Measurements from ENCODE around the gene MRPS2. TPM values are rescaled to one million over a fixed set of nuclear protein-coding genes. Genes with fewer than 3 reads are reported as not detected.
"Not testable (repeated sequence)": the region's sequence is repeated elsewhere in the genome, so short reads cannot be mapped to it uniquely, and the experiment has no call there.

MRPS2 gene
- total and polyA plus RNA-seq, 5 donors from 2014 or later: 18.1 to 56.7 (median 51.5) TPM

DNA sequence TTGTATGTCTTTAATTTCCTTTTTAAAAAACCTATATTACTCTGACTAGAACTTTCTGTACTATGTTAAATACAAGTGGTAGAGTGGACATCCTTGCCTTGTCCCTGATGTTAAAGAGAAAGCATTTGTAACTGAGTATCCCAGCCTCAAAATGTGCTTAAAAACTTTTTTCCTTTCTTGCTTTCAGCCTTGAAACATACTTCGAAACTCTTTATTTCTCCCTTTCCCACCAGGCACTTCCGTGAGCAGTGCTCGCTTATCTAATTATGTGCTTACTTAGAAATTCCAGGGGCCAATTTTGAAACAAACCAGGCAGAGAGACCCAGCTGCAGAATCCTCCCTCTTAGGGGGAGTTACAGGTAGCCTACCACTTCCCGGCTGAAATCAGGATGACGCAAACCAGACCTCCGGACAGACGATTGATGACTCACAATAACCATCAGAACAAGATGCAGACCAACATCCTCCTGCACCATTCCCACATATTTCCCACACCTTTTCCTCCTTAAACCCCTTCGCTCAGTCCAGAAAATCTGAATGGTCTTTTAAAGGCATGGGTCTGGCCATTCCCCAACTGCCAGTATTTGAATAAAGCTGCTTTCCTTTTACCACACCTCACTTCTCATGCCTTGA lies 42.9 kb downstream of the MRPS2 start:
- H3K36me3 Mint-ChIP-seq; H3K27ac Mint-ChIP-seq; H3K9me3 Mint-ChIP-seq; H3K4me1 Mint-ChIP-seq; H3K4me3 Mint-ChIP-seq; H3K4me1 ChIP-seq (ENCODE audit: control insufficient read depth, insufficient read depth, low read length, poor library complexity, severe bottlenecking); DNase-seq; H3K27me3 ChIP-seq (ENCODE audit: control insufficient read depth, insufficient read depth, low read length); H3K9me3 ChIP-seq (ENCODE audit: control insufficient read depth in 2 of 2, low read length in 2 of 2); H3K27ac ChIP-seq (ENCODE audit: insufficient read depth, low read length, poor library complexity, severe bottlenecking); H3K4me3 ChIP-seq (ENCODE audit: low read depth, low read length); H3K36me3 ChIP-seq (ENCODE audit: control insufficient read depth, insufficient read depth, low read length); ATAC-seq (ENCODE audit: low read depth in 2 of 2): not testable (repeated sequence)
- H3K27me3 Mint-ChIP-seq: peaks cover 25% of the 10 kb centered on the region

- no peak for ATAC-seq (ENCODE audit: low read depth in 2 of 2)
- DNase-seq: no peak
- H3K4me3 ChIP-seq (ENCODE audit: low read depth, low read length): no peak overlapping the region
- H3K4me1 ChIP-seq (ENCODE audit: control insufficient read depth, insufficient read depth, low read length, poor library complexity, severe bottlenecking): no peaks in the 10 kb centered on the region
- no peaks in the 10 kb centered on the region for H3K9me3 Mint-ChIP-seq
- peak overlapping the region in 1 of 4 donors; percentile 52 for H3K4me3 Mint-ChIP-seq
- peaks cover 14% of the 10 kb centered on the region for H3K27me3 Mint-ChIP-seq
- no peaks in the 10 kb centered on the region for H3K36me3 ChIP-seq (ENCODE audit: control insufficient read depth, insufficient read depth, low read length)
- no peaks in the 10 kb centered on the region for H3K27me3 ChIP-seq (ENCODE audit: control insufficient read depth, insufficient read depth, low read length)
- H3K27ac Mint-ChIP-seq: no peak overlapping the region
- no peak overlapping the region for H3K27ac ChIP-seq (ENCODE audit: insufficient read depth, low read length, poor library complexity, severe bottlenecking)
- no peaks in the 10 kb centered on the region for H3K9me3 ChIP-seq (ENCODE audit: control insufficient read depth in 2 of 2, low read length in 2 of 2)
- no peaks in the 10 kb centered on the region for H3K36me3 Mint-ChIP-seq
- no peaks in the 10 kb centered on the region for H3K4me1 Mint-ChIP-seq
Observed at GRCh38 chr9:135544981-135545635, 44.6 kb downstream of the MRPS2 start.

DNA sequence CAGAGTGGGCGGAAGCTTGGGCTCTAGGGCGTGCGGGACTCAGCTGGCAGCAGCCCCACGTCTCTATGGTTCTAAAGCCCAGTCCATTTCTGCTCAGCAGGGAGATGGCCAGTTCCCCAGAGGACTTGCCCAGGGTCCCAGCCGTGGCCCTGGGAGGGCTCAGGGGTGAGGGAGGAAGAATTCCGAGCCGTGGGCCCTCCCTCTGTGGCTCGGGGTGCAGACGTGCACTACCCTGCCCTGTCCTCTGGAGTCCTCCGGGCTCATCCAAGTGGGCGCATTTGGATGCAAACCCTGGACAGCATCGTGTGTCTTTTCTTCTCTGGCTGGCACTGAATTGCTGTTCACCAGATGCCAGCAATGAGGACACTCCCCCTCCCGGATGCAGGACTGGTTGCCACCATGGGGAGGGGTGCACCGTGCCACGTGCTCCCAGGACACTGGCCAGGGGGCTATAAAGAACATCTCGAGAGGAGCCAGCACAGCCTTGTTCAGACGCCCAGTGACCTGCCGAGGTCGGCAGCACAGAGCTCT lies 45.2 kb downstream of the MRPS2 start, which contains the start of gene OBP2A:
Gene OBP2A (plus strand): TSS at position 481 of the 531 bp plus-strand sequence. CDS start 55 bp downstream, outside the sequence.
- not testable (repeated sequence) for H3K4me1 Mint-ChIP-seq; DNase-seq; H3K9me3 ChIP-seq (ENCODE audit: control insufficient read depth in 2 of 2, low read length in 2 of 2); H3K36me3 Mint-ChIP-seq; H3K4me3 ChIP-seq (ENCODE audit: low read depth, low read length); H3K9me3 Mint-ChIP-seq; ATAC-seq (ENCODE audit: low read depth in 2 of 2); H3K27ac Mint-ChIP-seq; H3K36me3 ChIP-seq (ENCODE audit: control insufficient read depth, insufficient read depth, low read length); H3K27me3 ChIP-seq (ENCODE audit: control insufficient read depth, insufficient read depth, low read length); H3K4me1 ChIP-seq (ENCODE audit: control insufficient read depth, insufficient read depth, low read length, poor library complexity, severe bottlenecking); H3K27ac ChIP-seq (ENCODE audit: insufficient read depth, low read length, poor library complexity, severe bottlenecking)
- H3K27me3 Mint-ChIP-seq: peaks cover 17% of the 10 kb centered on the region
- peak within 1 kb of the TSS in 1 of 4 donors; percentile 52 for H3K4me3 Mint-ChIP-seq

DNA sequence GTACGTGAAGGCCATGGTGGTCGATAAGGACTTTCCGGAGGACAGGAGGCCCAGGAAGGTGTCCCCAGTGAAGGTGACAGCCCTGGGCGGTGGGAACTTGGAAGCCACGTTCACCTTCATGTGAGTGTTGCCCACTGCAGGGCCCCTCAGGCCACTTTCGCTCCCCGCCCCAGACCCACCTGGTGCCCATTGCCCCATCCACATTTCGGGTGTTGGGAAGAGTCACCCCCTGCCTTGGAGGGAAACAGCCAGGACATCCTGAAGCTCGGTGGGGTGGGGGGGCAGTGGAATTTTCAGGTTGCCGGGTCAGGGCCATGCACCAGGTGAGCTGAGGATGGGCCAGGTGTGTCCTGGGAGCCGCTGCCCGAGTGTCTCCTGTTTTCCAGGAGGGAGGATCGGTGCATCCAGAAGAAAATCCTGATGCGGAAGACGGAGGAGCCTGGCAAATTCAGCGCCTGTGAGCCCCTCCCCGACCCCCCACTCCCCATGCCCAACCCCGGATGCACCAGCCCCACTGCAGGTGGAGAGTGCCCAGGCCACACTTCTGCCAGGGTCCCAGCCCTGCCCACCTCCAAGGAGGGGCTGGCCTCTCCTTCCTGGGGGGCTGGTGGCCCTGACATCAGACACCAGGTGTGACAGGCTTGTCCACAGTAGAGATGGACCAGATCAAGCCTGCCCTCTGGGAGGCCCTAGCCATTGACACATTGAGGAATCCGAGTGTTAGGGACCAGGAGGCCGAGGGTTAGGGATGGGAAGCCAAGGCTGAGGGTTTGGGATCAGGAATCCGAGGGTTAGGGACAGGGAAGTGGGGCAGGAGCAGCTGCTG lies 46.5 kb downstream of the MRPS2 start:
- not testable (repeated sequence) for ATAC-seq (ENCODE audit: low read depth in 2 of 2); H3K4me1 Mint-ChIP-seq; H3K9me3 Mint-ChIP-seq; H3K27me3 ChIP-seq (ENCODE audit: control insufficient read depth, insufficient read depth, low read length); H3K4me1 ChIP-seq (ENCODE audit: control insufficient read depth, insufficient read depth, low read length, poor library complexity, severe bottlenecking); H3K27ac Mint-ChIP-seq; H3K4me3 ChIP-seq (ENCODE audit: low read depth, low read length); DNase-seq; H3K4me3 Mint-ChIP-seq; H3K9me3 ChIP-seq (ENCODE audit: control insufficient read depth in 2 of 2, low read length in 2 of 2); H3K36me3 ChIP-seq (ENCODE audit: control insufficient read depth, insufficient read depth, low read length); H3K27ac ChIP-seq (ENCODE audit: insufficient read depth, low read length, poor library complexity, severe bottlenecking); H3K36me3 Mint-ChIP-seq
- peaks cover 12% of the 10 kb centered on the region for H3K27me3 Mint-ChIP-seq

DNA sequence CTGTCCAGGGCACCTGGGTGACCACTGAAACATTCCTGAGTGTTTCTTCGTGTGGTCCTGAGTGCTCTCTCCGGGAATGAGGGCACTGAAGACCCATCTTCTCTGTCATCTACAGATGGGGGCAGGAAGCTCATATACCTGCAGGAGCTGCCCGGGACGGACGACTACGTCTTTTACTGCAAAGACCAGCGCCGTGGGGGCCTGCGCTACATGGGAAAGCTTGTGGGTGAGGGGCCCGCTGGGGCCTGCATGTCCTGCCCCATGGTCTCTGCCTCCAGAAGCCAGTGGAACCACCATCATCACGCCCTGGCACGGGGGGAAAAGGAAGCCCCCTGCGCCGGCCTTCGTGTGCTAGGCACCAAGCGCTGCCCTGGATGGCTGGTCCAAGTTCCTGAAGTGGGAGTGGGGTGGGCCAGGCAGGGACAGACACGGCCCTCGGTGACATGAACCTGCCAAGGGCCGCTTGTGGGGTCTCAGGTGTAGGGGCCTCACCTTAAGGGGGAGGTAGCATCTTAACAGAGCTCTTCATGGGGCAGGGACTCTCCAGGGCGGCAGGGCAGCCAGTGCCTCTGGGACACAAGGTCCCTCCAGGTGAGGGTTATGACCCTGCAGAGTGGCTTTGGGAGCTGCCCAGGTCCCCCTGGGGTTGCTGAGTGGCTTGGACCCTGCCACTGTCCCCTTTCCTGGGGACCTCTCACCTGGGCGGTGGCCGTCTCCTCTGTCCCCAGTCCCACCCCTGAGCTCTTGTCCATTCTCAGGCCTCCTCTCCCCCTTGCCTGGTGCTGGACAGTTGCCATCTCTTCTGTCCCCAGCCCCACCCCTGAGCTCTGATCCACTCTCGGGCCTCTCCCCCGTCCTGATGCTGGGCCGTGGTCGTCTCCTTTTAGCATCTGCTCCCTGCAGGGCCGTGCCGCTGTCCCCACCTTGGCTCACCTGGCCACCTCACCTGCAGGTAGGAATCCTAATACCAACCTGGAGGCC lies 47.6 kb downstream of the MRPS2 start:
- ATAC-seq (ENCODE audit: low read depth in 2 of 2) (no peak), DNase-seq (no peak)
- Histone ChIP-seq H3K9me3 (ENCODE audit: control insufficient read depth in 2 of 2, low read length in 2 of 2) (no peaks in the 10 kb centered on the region), H3K4me3 (ENCODE audit: low read depth, low read length) (no peak overlapping the region), H3K36me3 (ENCODE audit: control insufficient read depth, insufficient read depth, low read length) (no peaks in the 10 kb centered on the region), H3K27ac (ENCODE audit: insufficient read depth, low read length, poor library complexity, severe bottlenecking) (no peak overlapping the region), H3K27me3 (ENCODE audit: control insufficient read depth, insufficient read depth, low read length) (no peaks in the 10 kb centered on the region), H3K4me1 (ENCODE audit: control insufficient read depth, insufficient read depth, low read length, poor library complexity, severe bottlenecking) (no peaks in the 10 kb centered on the region)
- Mint-ChIP-seq H3K27ac (no peak overlapping the region), H3K4me3 (no peak overlapping the region), H3K4me1 (no peaks in the 10 kb centered on the region), H3K9me3 (no peaks in the 10 kb centered on the region), H3K36me3 (no peaks in the 10 kb centered on the region), H3K27me3 (peaks cover 12% of the 10 kb centered on the region)

- not testable (repeated sequence) for DNase-seq; H3K27me3 ChIP-seq (ENCODE audit: control insufficient read depth, insufficient read depth, low read length); H3K36me3 Mint-ChIP-seq; H3K27me3 Mint-ChIP-seq; H3K4me3 Mint-ChIP-seq; H3K4me1 ChIP-seq (ENCODE audit: control insufficient read depth, insufficient read depth, low read length, poor library complexity, severe bottlenecking); H3K27ac ChIP-seq (ENCODE audit: insufficient read depth, low read length, poor library complexity, severe bottlenecking); H3K9me3 ChIP-seq (ENCODE audit: control insufficient read depth in 2 of 2, low read length in 2 of 2); H3K9me3 Mint-ChIP-seq; H3K4me1 Mint-ChIP-seq; ATAC-seq (ENCODE audit: low read depth in 2 of 2); H3K36me3 ChIP-seq (ENCODE audit: control insufficient read depth, insufficient read depth, low read length); H3K27ac Mint-ChIP-seq; H3K4me3 ChIP-seq (ENCODE audit: low read depth, low read length)
Observed at GRCh38 chr9:135549478-135550343, 49.2 kb downstream of the MRPS2 start.

Measured in CD4-positive, CD25-positive, alpha-beta regulatory T cell (primary cell).